Measurements from ENCODE around the gene POC5. TPM values are rescaled to one million over a fixed set of nuclear protein-coding genes. Genes with fewer than 3 reads are reported as not detected.

The POC5 gene
- total and polyA plus RNA-seq, 11 donors, result 3.4 to 6.7 (median 4.8) TPM

- H3K4me1 ChIP-seq, result peaks cover 0 to 9% (median 0%) of the 10 kb centered on the region in 12 donors
These were observed 86.4 kb downstream of the POC5 start for GRCh38 chr5:75630875-75631274.

GRCh38 chr5:75627801-75628200 lies 89.4 kb downstream of the POC5 start:
- no peaks in the 10 kb centered on the region for H3K27me3 ChIP-seq
- no peak for TF ChIP-seq POLR2A (IDR thresholded peaks at IDR 0.05)
- TF ChIP-seq CTCF (IDR thresholded peaks at IDR 0.05), result no peak
- peaks cover 0 to 6% (median 0%) of the 10 kb centered on the region in 12 donors for H3K4me1 ChIP-seq
- no peaks in the 10 kb centered on the region for H3K36me3 ChIP-seq
- ATAC-seq, result no peak
- intact Hi-C loops (cut with DNase I), result no loop called here
- H3K4me3 ChIP-seq, result no peak overlapping the region
- no peaks in the 10 kb centered on the region for H3K9me3 ChIP-seq
- DNase-seq, result no peak
- 89 to 100% (median 96%) methylated on average over 1 of the region's 1 CpG for WGBS, 4 donors
- no peak overlapping the region for H3K27ac ChIP-seq

More at GRCh38 chr5:75630875-75631274, 86.4 kb downstream of the POC5 start:
- ATAC-seq (no peak), DNase-seq (no peak)
- Histone ChIP-seq H3K9me3 (no peaks in the 10 kb centered on the region), H3K27ac (no peak overlapping the region), H3K27me3 (no peaks in the 10 kb centered on the region), H3K36me3 (no peaks in the 10 kb centered on the region), H3K4me3 (no peak overlapping the region)
- 88 to 96% (median 92%) methylated on average over 2 of the region's 2 CpGs for whole genome bisulfite sequencing, 4 donors
- TF ChIP-seq CTCF (IDR thresholded peaks at IDR 0.05), result no peak
- TF ChIP-seq POLR2A (IDR thresholded peaks at IDR 0.05), result no peak
- intact Hi-C loops (cut with DNase I), result no loop called here

DNA sequence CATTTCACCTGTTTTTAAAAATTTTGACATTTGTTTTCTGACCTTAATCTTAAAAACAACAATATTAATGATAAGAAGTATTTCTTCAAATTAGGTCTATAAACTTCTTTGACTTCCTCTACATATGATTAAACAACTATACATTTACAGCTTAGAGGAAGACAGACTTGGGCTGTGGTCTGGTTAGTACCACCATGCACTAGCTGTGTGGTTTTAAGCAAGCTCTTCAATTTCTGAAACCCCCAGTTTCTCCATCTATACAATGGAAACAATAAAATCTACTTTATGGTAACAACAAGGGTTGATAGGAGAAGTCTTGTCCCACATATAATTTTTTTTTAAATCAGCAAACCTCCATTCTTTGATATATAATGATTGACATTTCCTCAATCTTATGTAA lies 90.3 kb downstream of the POC5 start:
- Histone ChIP-seq H3K4me1 (peaks cover 0 to 6% (median 0%) of the 10 kb centered on the region in 12 donors), H3K4me3 (no peak overlapping the region), H3K9me3 (no peaks in the 10 kb centered on the region), H3K27me3 (no peaks in the 10 kb centered on the region), H3K36me3 (no peaks in the 10 kb centered on the region), H3K27ac (no peak overlapping the region)
- TF ChIP-seq POLR2A (IDR thresholded peaks at IDR 0.05) (no peak), CTCF (IDR thresholded peaks at IDR 0.05) (no peak)
- DNase-seq, result no peak
- intact Hi-C loops (cut with DNase I), result no loop called here
- ATAC-seq, result no peak

Other genes with a start within 250 kb of the POC5 start
- gene CERT1, start 205.8 kb downstream of the POC5 start, total RNA-seq, result 10 to 100 TPM; 16.5 to 57.6 (median 36.2) TPM
- gene CERT1, start 205.8 kb downstream of the POC5 start, polyA plus RNA-seq, result 10 to 100 TPM in 1 of 2 donors, 1 to 10 TPM in 1; 6.7 to 26.5 TPM
- 10 to 100 TPM; 16.8 to 28.8 (median 24.2) TPM for gene POLK, start 205.5 kb downstream of the POC5 start, total RNA-seq
- gene POLK, start 205.5 kb downstream of the POC5 start, polyA plus RNA-seq, result 1 to 10 TPM; 5.2 to 9.4 TPM
- gene ANKDD1B, start 106.0 kb downstream of the POC5 start, total RNA-seq, result under 1 TPM in 2 of 9 donors, not detected in 7; 0.46 to 0.61 TPM
- gene ANKDD1B, start 106.0 kb downstream of the POC5 start, polyA plus RNA-seq, result under 1 TPM; 0.10 to 0.19 TPM